ENCODE results near the gene NUP98.
"Not testable (repeated sequence)": the region's sequence is repeated elsewhere in the genome, so short reads cannot be mapped to it uniquely, and the experiment has no call there.

NUP98 gene

DNA sequence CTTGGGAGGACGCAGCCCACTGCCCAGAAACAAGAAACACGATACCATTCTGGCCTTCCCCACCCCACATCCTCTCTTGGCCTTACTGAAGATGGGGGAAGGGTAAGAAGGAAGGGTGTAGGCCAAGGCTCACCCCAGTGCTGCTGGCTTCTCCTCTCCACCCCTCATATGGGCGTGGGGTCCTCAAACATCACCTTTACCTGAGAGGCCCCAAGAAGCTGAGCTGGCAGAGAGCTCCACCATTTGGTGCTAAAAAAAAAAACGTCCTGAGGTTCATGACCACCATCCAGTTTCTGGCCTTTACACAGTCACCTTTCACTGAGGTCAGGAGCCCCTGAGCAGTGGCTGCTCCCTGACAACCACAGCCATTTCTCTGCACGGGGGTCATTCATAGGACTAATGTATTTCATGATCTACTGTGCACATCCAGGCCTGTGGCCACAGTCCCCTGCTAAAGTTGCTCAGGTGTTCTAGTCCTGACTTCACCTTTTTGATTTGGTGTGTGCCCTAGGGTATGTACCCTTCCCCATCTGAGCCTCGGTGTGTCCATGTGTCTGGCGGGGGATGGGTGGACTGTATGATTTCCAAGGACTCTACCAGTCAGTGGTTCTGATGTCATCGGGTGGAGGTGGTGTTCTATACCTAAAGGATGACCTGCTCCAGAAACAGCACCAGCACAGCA, 28.3 kb upstream of the NUP98 start:
- FAIRE-seq, result no peak

DNA sequence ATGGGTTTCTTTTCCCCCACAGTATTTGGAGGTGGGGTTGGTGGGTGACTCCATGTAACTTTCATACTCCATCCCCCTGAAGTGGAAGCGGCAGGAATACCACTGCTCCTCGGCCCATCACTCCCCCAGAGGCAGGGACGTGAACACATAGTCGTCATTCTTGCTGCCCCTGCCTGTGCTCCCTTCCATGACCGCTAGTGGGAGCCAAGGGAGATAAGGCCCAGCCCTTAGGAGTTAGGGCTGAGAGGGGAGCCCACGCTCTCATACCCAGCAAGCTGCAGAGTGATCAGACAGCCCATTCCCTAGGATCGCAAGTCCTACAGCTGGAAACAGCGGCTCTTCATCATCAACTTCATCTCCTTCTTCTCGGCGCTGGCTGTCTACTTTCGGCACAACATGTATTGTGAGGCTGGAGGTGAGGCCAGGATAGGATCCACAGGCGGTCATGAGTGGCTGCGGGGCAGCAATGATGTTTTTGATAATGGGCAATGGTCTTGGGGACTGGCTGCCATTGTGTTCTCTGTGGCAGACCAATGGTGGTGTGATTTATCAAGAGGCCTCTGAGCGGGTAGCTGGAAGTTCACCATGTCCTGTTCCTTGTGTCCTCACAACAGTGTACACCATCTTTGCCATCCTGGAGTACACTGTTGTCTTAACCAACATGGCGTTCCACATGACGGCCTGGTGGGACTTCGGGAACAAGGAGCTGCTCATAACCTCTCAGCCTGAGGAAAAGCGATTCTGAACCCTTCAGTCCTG, 27.5 kb upstream of the NUP98 start:
- FAIRE-seq, result no peak

DNA sequence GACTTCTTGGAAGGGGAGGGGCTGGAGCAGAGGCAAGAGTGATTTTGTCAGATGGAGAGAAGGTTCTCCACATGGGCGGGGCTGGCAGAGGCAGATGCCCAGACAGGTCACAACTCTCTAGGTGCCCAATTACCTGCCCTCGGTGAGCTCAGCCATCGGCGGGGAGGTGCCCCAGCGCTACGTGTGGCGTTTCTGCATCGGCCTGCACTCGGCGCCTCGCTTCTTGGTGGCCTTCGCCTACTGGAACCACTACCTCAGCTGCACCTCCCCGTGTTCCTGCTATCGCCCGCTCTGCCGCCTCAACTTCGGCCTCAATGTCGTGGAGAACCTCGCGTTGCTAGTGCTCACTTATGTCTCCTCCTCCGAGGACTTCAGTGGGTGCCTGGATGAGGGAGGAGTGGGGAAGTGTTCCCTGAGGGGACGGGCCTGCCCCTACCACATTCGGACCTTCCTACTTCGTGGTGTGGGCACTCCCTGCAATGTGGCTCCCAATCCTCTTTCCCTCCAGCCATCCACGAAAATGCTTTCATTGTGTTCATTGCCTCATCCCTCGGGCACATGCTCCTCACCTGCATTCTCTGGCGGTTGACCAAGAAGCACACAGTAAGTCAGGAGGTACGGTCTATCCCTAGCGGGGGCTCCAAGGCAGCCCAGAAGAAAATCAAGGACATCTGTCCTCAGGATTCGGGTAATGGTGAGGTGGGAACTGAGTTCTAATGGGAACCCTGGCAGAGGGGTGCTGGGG, 26.6 kb upstream of the NUP98 start:
- FAIRE-seq, result no peak

DNA sequence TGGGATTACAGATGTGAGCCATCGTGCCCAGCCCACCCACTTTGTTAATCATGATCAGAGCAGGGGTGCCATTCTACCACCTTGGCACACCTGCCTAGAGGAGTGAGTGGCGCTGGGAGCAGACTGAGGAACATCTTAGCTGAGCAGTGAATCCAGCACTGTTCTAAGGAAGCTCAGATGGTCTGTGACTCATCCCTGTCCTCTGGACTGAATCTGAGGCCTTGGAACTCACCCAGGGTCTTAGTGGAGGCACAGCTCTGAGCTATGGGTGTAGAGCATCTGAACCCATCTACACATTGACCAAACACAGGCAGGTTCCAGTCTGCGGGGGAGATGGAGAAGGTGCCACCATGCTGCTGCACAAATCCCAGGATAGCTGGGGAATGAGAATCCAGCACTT, 25.9 kb upstream of the NUP98 start:
- FAIRE-seq, result no peak

DNA sequence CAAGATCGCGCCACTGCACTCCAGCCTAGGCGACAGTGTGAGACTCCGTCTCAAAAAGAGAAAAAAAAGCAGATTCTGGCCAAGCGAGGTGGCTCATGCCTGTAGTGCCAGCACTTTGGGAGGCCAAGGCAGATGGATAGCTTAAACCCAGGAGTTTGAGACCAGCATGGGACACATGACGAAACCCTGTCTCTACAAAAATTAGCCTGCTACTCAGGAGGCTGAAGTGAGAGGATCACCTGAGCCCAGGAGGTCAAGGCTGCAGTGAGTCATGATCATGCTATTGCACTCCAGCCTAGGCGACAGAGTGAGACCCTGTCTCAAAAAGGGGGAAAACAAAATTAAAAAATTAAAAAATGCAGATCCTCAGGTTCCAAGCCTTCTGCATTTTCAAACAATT, 25.0 kb upstream of the NUP98 start:
- no peak for FAIRE-seq

DNA sequence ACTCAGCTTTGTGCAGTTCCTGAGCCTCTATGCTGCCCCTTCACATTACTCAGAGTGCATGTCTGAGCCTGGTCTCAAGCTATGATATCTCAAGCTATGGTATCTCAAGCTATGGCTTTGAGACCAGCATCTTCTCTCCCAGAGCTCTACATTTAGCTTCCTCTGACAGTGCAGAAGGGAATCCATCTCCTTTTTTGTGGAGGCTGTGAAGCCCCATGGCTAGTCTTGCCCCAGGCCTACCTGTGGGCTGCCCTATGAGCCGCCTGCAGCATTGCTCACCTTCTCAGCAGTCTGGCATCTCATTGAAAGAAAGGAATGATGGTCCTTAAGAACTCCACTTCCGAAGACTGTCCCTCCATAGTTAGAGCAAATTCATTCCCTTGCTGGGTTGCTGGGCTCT, 23.6 kb upstream of the NUP98 start:
- FAIRE-seq, result no peak

DNA sequence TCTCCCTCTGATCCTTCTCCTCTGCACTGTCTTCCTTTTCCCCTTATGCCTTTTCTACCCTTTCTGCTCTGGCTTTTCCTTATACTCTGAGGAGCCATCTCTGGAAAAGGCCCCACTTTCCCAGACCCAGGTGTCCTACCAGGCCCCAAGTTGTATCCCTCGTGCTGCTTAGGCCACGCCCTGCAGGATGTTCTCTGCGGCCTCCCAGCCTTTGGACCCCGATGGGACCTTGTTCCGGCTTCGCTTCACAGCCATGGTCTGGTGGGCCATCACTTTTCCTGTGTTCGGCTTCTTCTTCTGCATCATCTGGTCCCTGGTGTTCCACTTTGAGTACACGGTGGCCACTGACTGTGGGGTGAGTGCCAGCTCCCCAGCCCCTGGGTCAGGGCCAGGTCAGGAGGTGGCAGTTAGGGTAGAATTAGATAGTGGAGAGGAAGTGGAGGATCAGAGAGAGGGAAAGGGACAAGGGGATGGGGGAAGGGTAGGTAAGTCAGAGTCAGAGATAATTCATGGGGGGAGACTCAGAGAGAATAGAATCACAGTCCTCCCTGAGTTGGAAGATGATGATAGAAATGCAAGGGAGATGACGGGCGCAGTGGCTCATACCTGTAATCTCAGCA, 19.9 kb upstream of the NUP98 start:
- FAIRE-seq, result no peak

DNA sequence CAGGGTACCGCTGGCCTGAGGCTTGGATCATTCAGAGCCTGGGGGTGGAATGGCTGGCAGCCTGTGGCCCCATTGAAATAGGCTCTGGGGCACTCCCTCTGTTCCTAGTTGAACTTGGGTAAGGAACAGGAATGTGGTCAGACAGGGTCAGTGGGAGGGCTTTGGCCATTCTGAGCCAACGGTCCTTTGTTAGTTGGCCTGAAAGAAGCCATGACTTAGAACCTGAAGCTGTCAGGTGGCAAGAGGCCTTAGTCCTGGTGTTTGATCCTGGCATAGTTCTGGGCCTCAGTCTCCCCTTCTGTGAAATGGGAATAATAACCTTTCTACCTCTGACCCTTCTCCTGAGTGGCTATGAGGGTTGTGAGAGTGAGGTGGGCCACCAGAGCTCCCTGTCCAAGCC, 19.3 kb upstream of the NUP98 start:
- no peak for FAIRE-seq

DNA sequence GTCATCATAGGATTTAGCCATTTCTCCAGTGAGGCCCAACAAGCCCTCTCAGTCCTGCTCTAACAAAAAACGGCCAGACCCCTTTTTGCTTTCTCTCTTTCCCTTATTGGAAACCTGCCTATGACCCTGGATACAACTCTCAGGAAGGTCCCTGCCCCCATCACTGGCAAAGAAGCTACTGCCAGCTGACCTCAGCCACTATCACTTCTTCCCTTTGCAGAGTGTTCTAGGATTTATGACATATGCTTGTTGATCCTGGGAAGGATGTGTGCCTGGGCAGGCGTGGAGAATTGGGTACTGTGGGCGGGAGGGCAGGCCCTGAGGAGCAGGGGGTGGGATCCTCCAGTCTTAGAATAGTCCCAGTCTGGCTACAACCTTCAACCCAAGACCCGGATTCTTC, 18.5 kb upstream of the NUP98 start:
- no peak for FAIRE-seq

DNA sequence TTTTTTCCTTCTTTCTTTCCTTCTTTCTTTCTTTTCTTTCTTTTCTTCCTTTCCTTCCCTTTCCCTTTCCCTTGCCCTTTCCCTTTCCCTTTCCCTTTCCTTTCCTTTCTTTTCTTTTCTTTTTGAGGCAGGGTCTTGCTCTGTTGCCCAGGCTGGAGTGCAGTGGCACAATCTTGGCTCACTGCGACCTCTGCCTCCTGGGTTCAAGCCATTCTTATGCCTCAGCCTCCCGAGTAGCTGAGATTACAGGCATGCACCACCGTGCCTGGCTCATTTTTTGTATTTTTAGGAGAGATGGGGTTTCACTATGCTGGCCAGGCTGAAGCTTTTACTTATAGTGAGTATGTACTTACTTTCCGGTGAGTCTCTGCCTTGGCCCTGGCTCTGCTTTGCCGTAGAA, 17.5 kb upstream of the NUP98 start:
- not testable (repeated sequence) for FAIRE-seq

DNA sequence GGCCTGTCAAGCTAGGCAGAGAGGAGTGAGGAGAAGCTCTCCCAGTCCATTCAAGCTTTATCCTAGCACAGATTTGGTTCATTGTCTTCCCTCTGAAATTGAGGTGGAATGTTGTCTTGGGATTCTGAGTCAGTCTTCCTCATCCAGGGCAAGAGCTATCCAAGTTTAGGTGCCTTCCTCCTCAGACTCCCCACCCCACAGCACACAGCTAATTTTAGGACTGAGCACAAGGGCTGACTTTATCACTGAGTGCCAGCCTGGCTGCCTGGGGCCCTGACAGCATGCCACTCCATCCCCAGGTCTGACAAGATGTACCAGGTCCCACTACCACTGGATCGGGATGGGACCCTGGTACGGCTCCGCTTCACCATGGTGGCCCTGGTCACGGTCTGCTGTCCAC, 13.6 kb upstream of the NUP98 start:
- FAIRE-seq, result no peak

DNA sequence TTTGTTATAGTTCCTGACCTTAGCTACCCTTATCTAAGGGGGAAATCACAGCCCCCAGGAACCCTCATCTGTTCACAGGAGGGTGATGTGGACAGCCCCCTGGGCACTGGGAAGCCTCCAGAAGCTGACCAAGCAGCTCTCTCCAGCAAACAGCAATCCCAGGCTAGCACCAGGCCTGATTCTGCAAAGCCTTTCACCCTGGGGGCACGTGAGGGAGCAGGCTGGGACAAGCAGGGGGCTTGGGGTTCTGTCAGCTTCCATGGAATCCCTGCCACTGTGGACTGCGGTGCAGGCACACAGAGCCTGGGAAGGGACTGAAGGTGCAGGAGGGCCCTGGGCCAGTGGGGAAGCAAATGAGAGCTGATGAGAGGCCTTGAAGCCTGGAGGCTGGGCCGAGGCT, 13.1 kb upstream of the NUP98 start:
- no peak for FAIRE-seq

DNA sequence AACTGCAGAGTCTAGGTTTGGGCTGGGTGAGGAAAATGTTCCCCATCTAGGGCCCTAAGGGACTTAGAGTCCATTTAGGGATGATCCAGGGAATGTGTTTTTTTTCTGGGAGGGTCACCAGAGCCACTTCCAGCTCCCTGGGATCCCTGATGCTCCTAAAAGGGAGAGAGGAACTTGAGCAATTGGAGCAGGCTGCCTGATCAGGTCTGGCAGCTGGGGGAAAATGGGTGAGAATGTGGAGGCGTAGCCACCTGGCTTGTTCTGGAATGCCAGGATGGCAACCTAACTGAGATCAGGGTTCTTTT, 12.2 kb upstream of the NUP98 start:
- no peak for FAIRE-seq

DNA sequence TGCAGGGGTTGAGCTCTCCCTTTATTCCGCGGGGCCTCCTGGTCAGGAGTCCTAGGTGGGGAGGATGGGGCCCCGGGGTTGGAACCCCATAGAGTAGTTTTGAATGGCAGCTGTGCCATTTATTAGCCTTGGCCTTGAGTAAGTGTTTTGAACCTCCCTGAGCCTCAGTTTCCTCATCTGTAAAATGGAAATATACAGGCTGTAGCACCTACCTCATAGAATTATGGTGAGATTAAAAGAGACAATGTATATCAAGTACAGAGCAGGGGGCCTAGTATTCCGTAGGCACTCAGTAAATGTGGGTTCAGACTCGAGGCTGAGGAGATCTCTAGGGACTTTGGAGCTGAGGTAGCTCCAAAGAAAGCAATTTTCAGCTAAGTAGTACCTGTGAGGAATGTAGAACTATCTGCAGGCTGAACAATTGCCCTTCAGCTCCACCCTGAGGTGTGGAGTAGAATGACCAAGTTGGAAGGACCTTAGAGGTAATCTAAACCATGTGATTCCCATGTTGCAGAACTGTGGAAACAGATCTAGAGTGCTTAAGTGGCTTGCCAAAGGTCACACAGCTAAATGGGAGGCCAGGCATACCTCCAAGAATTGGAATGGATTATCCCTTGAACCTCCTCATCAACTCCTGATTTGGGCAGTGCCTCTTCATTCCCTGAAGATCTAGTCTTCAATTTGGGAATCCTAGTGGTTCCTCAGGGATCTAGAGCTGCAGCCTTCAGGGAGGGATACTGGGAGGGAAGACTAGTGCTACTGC, 11.7 kb upstream of the NUP98 start:
- FAIRE-seq, result no peak

DNA sequence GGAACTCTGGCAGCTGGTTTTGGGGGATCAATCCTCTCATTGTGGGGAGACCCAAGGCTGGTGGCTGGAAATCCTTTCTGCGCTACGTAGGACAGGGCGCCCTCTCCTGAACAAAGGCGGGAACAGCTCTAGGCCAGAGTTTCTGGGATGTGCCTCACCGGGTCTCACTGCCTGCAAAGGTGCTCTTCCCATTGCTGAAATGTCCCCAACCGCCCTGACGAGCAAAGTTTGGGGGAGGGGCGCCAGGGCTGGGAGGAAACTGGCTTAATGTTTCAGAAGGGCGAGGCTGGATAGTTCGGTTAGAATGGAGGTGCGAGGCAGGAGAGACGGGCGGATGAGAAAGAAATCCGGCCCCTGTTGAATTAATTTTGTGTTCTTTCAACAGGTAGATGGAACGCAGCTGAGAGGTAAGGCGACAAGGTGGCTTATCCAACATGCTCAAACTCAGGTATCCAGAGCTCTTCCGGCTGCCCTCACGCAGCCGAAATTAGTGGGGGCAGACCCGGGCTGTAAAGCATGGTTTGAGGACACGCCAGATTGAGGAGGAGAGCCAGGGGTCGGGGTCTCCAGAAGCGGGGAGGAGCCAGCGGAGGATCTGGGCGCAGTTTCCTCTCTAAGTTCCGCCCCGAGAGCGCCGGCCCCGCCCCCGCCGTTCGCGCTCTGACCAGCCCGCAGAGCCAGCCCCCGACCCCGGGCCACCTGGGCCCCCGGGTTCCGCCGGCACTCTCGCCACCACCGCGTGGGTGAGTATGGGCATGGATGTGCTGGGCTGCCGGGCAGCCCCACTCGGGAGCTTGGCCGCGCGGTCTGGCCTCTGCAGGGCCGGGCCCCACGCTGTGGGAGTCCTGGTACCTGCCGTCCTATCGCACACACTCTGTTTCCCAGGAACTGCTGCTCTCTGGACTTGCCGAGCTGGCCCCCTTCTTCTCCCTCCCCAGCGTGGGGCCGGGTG, 10.8 kb upstream of the NUP98 start, which contains the start of gene PGAP2:
Gene PGAP2 (plus strand): TSS at position 652 of the 952 bp plus-strand sequence. CDS start 2,700 bp downstream, outside the sequence.
- FAIRE-seq, result no peak

DNA sequence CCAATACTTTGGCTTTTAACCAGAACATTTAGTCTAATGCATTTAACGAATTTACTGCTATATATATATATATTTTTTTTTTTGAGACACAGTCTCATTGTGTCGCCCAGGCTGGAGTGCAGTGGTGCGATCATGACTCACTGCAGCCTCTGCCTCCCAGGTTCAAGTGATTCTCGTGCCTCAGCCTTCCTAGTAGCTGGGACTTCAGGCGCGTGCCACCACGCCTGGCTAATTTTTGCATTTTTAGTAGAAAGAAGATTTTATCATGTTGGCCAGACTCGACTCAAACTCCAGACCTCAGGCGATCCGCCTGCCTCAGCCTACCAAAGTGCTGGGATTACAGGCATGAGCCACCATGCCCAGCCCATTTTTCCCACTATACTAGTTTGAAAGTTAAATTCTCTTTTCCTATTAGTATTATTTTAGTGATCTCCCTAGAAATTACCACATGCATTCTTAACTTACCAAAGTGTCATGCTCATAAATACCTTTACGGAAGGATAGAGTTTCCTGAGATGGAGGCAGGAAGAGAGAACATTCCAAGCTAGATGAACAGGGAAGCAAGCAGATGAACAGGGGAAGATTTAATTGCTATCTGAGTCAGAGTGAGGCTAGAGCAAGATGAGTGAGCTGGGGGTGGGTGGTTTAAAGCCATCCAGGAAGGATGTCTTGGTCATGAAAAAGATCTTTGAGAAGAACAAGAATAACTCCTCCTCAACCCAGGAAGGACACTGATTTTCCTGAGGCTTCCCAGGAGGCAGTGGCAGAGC, 6.6 kb upstream of the NUP98 start:
- no peak for FAIRE-seq

DNA sequence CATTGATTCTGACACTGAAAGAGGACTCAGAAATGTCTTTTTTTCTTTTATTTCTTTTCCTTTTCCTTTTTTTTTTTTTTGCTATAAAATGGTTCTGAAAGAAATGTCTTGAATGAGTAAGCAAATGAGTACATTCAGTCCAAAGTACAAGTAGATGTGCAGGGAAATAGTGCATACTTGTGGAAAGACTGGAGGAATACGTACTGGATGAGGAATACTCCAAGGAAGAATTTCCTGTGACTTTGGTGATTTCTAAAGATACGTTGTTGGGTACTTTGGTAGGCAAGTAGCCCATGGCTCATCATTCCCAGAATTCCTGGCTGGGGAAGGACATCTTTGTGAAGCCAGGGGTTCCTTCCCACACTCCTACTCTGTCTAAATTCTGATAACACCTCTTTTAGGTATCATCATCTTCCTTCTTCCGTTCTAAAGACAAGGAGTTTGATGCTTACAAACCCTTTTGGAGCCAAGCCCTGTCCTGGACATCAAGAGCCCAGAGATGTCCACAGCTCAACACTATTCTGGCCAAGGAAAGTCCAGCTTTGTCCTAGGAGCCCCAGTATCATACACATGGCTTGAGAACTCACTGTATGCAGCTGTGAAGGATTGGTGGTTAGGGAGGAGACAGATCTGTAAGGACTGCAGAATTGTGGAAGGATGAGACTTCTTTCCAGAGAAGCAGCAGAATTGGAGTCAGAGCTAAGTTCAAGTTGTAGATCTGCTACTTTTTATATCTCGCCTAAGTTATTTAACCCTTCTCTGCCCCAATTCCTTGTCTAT, 4.8 kb upstream of the NUP98 start:
- FAIRE-seq, result no peak

DNA sequence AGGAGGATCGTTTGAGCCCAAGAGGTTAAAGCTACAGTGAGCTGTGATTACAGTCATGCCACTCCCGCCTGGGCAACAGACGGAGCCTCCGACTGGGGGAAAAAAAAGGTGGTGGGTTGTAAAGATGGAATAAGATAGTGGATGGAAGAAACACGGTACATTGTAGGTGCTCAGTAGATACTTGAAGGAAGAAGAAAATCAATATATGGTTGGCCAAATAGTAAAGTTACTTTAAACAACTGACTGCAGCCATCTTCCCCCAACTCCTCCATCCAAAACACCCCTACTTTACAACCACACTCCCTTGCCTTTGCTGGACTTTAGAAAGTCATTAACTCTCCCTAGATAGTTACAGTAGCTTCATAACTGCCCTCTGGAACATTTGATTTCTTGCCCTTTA, 2.5 kb upstream of the NUP98 start:
- FAIRE-seq, result no peak

DNA sequence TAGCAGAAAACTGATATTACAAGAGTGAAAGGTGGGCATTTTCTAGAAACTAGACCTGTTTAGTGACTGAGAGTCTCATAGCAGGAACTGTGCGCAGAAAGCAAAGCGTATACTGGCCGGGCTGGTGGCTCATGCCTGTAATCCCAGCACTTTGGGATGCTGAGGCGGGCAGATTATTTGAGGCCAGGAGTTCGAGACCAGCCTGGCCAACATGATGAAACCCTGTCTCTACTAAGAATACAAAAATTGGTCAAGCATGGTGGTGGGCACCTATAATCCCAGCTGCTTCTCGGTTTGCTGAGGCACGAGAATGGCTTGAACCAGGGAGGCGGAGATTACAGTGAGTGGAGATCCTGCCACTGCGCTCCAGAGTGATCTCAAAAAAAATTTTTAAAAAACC, 1.8 kb upstream of the NUP98 start:
- FAIRE-seq, result no peak

DNA sequence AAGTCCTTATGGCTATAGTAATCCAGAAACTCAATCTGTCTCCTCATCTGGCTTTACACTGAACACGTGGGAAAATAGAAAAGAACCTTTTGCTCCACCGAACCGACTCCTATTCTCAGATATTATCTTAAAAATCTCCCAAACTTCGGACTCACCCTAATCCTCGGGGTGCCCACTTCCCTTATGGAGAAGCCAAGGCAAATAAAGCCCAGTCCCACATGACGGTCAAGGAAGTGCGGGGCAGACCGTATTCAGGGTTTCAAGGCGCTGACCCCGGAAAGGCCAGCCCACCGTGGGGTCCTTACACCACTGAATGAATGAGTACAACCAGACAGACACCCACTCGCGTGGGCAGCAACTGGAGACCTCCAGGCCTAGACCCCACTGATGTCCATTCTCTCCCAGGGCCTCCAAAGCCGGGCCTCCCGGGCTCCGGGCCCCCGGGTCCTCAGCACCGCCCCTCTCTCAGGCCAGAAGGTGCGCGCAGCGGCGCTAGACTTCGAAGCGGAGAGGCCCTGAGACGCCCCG, 489 bp downstream of the NUP98 start:
- no peak for FAIRE-seq

Data from endometrium (tissue), 2 donors.